ENCODE results near the gene PRKAG2.

PRKAG2 gene

GRCh38 chr7:151659219-151659618, 217.7 kb downstream of the PRKAG2 start:
- Histone ChIP-seq H3K4me3 (replicated peaks; ENCODE audit: low read depth, low read length) (no peak overlapping the region), H3K36me3 (ENCODE audit: control insufficient read depth, insufficient read depth, low read length) (no peaks in the 10 kb centered on the region), H3K27me3 (replicated peaks; ENCODE audit: control insufficient read depth, insufficient read depth, low read length) (no peaks in the 10 kb centered on the region)
- no peak for DNase-seq (ENCODE audit: extremely low read depth, insufficient read length)
- no peak for TF ChIP-seq CTCF (IDR thresholded peaks at IDR 0.05; ENCODE audit: insufficient read depth, low read length, poor library complexity, severe bottlenecking)

GRCh38 chr7:151658778-151659177, 218.1 kb downstream of the PRKAG2 start:
- Histone ChIP-seq H3K36me3 (ENCODE audit: control insufficient read depth, insufficient read depth, low read length) (no peaks in the 10 kb centered on the region), H3K4me3 (replicated peaks; ENCODE audit: low read depth, low read length) (no peak overlapping the region), H3K27me3 (replicated peaks; ENCODE audit: control insufficient read depth, insufficient read depth, low read length) (no peaks in the 10 kb centered on the region; the same call in 1 of the 2 replicates)
- no peak for TF ChIP-seq CTCF (IDR thresholded peaks at IDR 0.05; ENCODE audit: insufficient read depth, low read length, poor library complexity, severe bottlenecking)
- no peak for DNase-seq (ENCODE audit: extremely low read depth, insufficient read length)

- H3K4me3 ChIP-seq (replicated peaks; ENCODE audit: low read depth, low read length) = no peak overlapping the region
- no peak for TF ChIP-seq CTCF (IDR thresholded peaks at IDR 0.05; ENCODE audit: insufficient read depth, low read length, poor library complexity, severe bottlenecking)
- DNase-seq (ENCODE audit: extremely low read depth, insufficient read length) = no peak
- no peaks in the 10 kb centered on the region for H3K36me3 ChIP-seq (ENCODE audit: control insufficient read depth, insufficient read depth, low read length)
- H3K27me3 ChIP-seq (replicated peaks; ENCODE audit: control insufficient read depth, insufficient read depth, low read length) = no peaks in the 10 kb centered on the region; the same call in 1 of the 2 replicates
Measured at GRCh38 chr7:151657173-151657572, 219.7 kb downstream of the PRKAG2 start.

GRCh38 chr7:151655555-151655954, 221.4 kb downstream of the PRKAG2 start:
- H3K27me3 ChIP-seq (replicated peaks; ENCODE audit: control insufficient read depth, insufficient read depth, low read length) = no peaks in the 10 kb centered on the region; the same call in 1 of the 2 replicates
- no peak for TF ChIP-seq CTCF (IDR thresholded peaks at IDR 0.05; ENCODE audit: insufficient read depth, low read length, poor library complexity, severe bottlenecking)
- no peaks in the 10 kb centered on the region for H3K36me3 ChIP-seq (ENCODE audit: control insufficient read depth, insufficient read depth, low read length)
- DNase-seq (ENCODE audit: extremely low read depth, insufficient read length) = no peak
- H3K4me3 ChIP-seq (replicated peaks; ENCODE audit: low read depth, low read length) = no peak overlapping the region

GRCh38 chr7:151652111-151652510, 224.8 kb downstream of the PRKAG2 start:
- no peaks in the 10 kb centered on the region for H3K36me3 ChIP-seq (ENCODE audit: control insufficient read depth, insufficient read depth, low read length)
- H3K4me3 ChIP-seq (replicated peaks; ENCODE audit: low read depth, low read length) = no peak overlapping the region
- H3K27me3 ChIP-seq (replicated peaks; ENCODE audit: control insufficient read depth, insufficient read depth, low read length) = no peaks in the 10 kb centered on the region; the same call in 1 of the 2 replicates
- TF ChIP-seq CTCF (IDR thresholded peaks at IDR 0.05; ENCODE audit: insufficient read depth, low read length, poor library complexity, severe bottlenecking) = no peak
- no peak for DNase-seq (ENCODE audit: extremely low read depth, insufficient read length)

- no peaks in the 10 kb centered on the region; the same call in 1 of the 2 replicates for H3K27me3 ChIP-seq (replicated peaks; ENCODE audit: control insufficient read depth, insufficient read depth, low read length)
- TF ChIP-seq CTCF (IDR thresholded peaks at IDR 0.05; ENCODE audit: insufficient read depth, low read length, poor library complexity, severe bottlenecking) = no peak
- no peaks in the 10 kb centered on the region for H3K36me3 ChIP-seq (ENCODE audit: control insufficient read depth, insufficient read depth, low read length)
- no peak overlapping the region for H3K4me3 ChIP-seq (replicated peaks; ENCODE audit: low read depth, low read length)
- DNase-seq (ENCODE audit: extremely low read depth, insufficient read length) = no peak
Measured at GRCh38 chr7:151650161-151650560, 226.8 kb downstream of the PRKAG2 start.
